T follicular helper cell (primary cell): Measurements from ENCODE around the gene GALK1.
"Not testable (repeated sequence)": the region's sequence is repeated elsewhere in the genome, so short reads cannot be mapped to it uniquely, and the experiment has no call there.

Source experiments
- DNase-seq: peaks from one replicate; pipeline ENCODE4 v3.0.0-alpha.2; 2020; ENCODE audit warnings: low read depth

Gene GALK1

DNA sequence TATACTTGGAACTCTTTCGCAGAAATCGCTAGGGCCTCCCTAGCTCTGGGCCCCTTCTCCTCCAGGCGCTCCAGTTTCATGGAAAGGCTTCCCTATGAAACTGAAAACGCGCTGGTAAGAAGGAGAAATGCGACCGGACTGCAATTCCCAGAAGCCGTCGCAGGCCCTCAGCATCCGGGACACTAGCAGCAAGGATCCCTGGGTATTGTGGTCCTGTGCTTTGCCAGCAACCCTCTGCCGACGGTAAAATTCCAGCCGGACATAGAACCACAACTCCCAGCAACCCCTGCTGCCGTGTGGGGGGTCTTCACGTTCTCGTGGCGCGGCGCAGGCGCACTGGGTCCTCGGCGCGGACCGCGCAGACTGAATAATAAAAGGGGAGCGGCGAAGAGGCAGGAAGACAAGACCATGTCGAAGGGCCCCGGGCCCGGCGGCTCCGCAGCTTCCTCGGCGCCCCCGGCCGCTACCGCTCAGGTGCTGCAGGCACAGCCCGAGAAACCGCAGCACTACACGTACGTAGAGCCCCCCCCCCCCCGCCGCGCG is 19.6 kb upstream of the GALK1 start, which contains the start of gene UNK:
Gene UNK, plus strand, starts transcription at position 334 of the 543 bp plus-strand sequence. Its CDS starts 75 bp downstream, at position 409.
- DNase-seq, result peak; percentile 92

- DNase-seq, result no peak
Observed at GRCh38 chr17:75783803-75784472, 18.9 kb upstream of the GALK1 start.

- DNase-seq, result no peak
Observed at GRCh38 chr17:75783069-75783783, 18.2 kb upstream of the GALK1 start.

- no peak for DNase-seq
Observed at GRCh38 chr17:75779987-75780889, 15.2 kb upstream of the GALK1 start.

DNA sequence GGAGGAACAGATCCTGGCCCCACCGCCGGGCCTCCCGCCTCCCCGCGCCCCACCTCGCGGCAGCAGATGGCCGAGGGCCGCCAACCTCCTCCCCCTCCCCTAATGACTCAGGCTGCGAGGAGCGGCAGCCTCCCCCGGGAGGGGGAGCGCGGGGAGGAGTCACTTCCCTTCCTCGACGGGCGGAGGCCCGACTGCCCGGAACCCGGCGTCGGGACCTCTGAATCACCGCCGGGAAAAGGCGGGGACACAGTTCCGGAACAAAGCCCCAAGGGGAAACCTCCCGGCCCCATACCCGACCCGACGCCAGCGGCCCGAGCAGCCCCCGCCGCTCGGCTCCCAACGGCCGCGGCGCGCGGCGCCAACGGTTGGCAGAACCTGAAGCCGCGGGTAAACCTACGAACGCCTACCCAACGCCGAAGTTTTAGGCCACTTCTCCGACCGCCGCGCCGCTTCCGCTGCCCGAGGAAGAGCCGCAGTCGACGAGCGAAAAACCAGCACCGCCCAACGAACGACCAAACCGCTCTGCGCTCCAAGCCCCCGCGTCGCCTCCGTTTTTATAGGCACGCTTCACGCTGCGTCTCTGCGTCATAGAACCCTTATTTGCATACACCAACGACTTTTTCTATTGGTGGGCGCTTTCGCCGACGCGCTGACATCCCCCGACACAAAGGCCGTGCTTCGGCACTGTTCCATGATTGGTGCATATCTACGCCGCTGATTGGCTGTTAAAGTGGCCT is 14.4 kb upstream of the GALK1 start:
- DNase-seq, result peak; percentile 91

- DNase-seq, result peak; percentile 56
Observed at GRCh38 chr17:75778861-75779249, 13.9 kb upstream of the GALK1 start.

DNA sequence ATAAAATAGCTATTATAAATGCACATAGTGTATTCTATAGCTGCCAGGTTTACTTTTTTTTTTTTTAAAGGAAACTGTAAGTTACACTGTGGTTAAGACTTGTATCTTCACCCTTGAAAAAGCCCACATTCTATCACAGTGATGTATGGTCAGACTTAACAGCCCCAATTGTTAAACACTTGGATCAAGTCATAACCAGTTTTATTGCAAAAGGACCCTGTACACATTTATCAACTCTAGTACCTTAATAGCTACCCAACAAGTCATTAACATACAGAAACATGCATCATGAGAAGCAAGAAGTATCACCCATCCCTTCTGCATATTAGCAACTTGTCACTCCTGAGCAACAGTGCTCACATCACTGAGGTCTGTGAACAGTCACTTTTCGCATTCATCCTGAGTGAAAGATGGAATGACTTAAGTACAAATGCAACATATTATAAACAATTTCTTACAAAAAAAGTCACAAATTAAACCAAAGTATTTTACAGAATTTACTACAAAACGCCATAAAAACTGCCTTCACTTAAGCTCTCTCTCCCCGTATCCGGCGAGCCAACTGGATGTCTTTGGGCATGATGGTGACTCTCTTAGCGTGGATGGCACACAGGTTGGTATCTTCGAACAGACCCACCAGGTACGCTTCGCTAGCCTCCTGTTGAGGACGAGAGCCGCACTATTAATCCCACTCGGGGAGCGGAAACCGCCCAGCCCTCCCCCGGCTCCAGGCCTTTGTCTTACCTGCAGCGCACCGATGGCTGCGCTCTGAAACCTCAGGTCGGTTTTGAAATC is 13.3 kb upstream of the GALK1 start:
- not testable (repeated sequence) for DNase-seq

DNA sequence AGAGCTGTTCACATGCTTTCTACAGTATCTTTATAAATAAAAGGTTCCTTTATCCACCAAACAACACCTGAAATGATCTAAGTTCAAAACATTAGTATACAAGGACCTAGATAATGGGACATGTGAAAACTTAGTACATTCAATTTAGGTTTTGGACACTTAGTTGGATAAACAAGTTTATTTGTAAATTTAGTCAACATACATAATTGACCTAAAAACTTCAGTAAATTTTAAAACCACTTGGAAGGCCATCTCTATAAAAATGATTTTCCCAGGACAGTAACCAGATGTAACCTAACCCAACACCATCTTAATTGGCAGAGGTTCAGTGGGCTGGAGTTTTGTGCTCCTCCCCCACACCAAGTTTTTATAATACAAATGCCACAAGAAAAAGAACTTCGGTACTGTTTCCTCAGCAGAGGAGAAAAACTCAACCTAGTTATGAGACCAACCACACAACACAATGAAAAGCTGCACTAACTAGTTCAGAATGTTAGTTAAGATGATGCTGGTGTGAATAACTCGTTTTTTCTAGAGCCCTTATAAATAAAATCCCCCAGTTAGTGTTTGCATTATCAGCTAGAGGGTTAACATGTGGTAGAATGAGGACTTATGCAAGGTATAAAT is 12.4 kb upstream of the GALK1 start:
- no peak for DNase-seq

- DNase-seq, result peak; percentile 35
Observed at GRCh38 chr17:75776386-75777295, 11.6 kb upstream of the GALK1 start.

- no peak for DNase-seq
Observed at GRCh38 chr17:75774991-75775668, 10.1 kb upstream of the GALK1 start.

GRCh38 chr17:75774471-75774990 is 9.5 kb upstream of the GALK1 start:
- DNase-seq, result no peak

DNA sequence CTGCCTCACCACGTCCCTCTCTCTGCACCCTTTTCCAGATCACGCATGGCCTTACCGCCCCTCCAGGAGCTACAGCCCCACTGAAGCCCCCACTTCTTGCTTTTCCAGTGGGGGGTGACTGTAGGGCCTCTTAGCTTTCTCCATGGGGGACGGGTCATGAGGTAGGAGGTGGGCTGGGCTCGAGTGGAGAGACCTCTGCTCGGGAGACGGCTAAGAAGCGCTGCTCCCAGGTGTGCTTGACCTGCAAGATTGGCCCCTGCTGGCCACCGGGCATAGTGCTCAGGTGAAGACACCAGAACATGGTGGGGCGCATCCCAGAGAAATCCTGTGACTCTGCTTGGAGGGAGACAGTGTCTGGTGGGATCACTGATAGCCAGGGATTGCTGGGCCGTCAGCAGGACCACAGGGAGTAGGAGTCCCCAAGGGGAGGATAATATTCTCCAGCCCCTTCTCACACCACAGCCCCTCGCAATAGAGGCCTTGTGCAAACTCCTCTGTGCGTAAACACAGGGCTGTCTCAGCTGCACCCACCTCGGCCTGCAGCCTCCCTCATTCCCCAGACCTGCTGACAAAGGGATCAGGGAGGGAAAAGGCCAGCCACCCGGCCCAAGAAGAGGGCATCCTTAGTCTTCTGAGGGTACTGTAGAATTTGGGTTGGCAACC is 8.9 kb upstream of the GALK1 start:
- DNase-seq, result no peak

DNA sequence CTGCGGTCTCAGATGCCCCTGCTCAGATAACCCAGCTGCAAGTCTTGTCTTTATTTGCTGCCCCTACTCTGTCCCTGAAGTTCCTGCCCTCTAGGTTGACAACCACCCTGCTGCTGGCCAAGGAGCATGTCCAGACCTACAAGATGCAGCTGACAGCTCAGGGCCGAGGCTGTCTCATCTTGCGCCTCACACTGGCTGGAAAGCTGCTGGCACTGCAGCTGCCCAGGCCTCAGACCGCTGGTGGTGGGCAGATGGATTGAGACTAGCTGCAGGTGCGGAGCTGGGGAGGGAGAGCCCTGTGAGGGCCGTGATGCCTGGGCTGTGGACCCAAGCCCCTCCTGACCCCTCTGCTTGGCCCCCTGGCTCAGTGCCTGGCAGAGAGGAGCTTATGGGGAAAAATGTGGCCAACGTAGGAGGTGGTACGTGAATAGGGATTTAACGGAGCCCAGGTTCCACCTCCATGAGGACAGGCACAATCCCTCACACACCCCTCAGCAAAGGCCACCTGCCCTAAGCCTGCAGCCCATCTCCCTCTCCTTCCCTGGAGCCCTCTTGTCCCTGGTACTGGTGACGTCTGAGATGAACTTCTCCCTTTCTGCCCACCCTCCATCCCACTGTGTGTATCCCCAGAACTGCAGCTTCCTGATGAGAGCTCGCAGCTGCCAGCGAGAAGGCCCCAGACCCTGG is 8.3 kb upstream of the GALK1 start:
- no peak for DNase-seq

DNA sequence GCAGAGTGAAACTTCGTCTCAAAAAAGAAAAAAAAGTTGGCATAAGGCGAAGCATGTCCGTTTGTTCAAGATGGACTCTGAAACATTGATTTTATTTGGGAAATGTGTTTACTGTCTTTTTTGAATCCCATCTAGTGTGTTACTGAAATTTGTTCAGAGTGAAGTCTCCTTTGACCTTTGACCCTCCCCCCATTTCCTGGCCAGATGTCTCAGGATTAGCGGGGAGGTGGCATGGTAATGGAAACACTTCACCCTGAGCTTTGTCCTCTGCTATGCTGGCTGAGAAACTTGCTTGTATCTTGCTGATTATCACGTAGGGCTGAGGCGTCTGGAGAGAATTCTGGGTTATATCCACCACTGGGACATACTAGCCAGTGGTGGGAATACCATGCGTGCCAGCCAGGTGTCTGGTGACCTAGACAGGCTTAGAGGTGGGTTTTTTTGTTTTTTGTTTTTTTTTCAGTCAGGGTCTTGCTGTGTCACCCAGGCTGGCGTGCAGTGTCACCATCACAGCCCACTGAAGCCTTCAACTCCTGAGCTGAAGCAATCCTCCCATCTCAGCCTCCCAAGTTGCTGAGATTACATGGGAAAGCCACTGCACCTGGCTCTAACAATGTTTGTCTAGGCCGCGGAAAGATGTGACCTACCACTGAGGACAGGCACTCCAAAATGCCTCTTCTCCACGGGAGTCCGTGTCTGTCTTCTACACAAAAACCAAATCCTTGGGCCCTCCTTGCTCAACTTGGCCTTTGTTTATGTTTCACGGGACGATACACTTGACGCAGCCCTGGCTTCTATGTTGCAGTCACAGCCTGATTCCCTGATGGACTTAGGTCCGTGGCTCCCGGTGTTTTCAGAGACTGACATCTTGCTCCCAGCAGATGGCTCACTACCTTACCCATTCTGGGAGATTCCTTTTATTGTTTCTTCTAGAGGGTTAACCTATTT is 6.6 kb upstream of the GALK1 start:
- DNase-seq, result no peak

DNA sequence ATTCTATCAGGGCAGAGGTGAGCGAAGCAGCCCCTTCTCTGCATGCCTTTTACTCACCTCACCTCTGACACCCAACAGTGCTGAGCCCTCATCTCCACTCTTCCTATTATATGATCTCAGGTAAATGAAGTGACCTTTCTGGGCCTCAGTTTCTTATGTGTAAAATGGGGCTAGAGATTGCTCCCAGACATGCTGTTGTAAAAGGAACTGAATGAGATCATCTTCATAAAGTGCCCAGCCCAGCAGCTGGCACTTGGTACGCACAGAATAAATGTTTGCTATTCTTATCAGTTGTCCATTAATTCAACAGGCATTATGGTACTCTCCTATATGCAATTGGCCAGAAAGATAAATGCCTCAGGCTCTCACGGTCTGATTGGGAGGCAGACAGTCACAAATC is 4.5 kb upstream of the GALK1 start:
- no peak for DNase-seq

DNA sequence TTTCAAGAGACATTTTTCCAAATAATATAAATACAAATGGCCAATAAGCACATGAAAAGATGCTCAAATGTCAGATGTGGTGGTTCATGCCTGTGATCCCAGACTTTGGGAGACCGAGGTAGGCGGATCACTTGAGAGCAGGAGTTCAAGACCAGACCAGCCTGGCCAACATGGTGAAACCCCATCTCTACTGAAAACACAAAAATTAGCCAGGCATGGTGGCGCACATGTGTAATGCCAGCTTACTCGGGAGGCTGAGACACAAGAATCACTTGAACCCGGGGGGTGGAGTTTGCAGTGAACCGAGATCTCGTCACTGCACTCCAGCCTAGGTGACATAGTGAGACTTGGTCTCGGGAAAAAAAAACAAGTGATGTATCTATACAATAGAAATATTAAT is 2.9 kb upstream of the GALK1 start:
- no peak for DNase-seq
